ENCODE results near the gene MCM5.
"Not testable (repeated sequence)": the region's sequence is repeated elsewhere in the genome, so short reads cannot be mapped to it uniquely, and the experiment has no call there.

The MCM5 gene

GRCh38 chr22:35399678-35400500 is at the start of gene MCM5:
TSS of gene MCM5 (plus strand) at chr22:35400140. CDS start at chr22:35400439, 299 bp downstream.
- peak; percentile 99 for DNase-seq (ENCODE audit: low spot score)

GRCh38 chr22:35350539-35351503 is 49.1 kb upstream of the MCM5 start:
- peak; percentile 96 for DNase-seq (ENCODE audit: low spot score)

- DNase-seq (ENCODE audit: low spot score): peak; percentile 46
Measured at GRCh38 chr22:35352214-35353111, 47.5 kb upstream of the MCM5 start.

DNA sequence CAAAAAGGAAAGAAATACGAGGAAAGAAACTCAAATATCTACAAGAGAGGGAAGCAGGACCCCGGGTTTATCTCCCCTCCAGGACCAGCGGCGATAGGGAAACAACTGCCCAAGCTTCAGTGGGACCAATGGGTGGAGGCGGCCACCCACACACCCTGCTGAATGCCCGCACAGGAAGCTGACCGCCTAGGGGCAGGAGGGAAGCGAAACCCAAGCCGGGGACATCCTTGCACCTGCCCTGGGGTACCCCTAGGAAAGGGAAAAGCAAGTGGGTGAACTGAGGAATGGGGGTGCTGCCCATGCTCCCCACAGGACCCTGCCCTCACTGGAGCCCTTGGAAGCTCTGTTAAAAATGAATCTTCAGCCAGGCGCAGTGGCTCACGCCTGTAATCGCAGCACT is 46.6 kb upstream of the MCM5 start:
- DNase-seq (ENCODE audit: low spot score): no peak

GRCh38 chr22:35354068-35354467 is 45.9 kb upstream of the MCM5 start:
- DNase-seq (ENCODE audit: low spot score): no peak

DNA sequence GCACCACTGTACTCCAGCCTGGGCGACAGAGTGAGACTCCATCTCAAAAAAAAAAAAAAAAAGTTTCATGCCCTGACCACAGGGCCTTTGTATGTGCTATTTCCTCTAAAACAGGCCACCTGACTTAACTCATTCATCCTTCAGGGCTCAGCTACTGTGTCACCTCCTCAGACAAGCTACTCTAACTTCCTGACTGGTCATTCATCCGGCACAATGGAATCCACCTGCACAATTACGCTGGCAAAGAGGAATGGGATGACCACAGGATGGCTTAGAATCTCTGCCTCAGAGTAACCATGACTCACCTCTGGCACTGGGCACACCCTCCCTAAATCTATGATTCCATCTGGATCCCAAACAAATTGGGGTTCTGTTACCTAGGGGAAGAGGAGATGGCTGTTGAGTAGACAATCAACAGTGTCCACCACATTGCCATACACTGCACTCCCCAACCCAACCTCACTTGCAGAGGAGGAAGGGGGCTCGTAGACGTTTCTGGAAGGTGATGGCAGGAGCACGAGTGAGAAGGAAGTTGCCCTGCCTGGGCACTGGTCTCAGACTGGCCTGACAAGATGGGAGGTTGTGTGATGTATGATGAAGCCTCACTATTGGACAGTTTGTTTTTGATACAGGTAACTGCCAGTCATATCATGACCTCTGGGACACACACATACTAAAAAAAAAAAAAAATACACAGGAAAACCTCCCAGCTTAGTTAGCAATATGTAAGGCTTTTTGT is 41.9 kb upstream of the MCM5 start:
- DNase-seq (ENCODE audit: low spot score): no peak

- no peak for DNase-seq (ENCODE audit: low spot score)
Measured at GRCh38 chr22:35359380-35360065, 40.4 kb upstream of the MCM5 start.

DNA sequence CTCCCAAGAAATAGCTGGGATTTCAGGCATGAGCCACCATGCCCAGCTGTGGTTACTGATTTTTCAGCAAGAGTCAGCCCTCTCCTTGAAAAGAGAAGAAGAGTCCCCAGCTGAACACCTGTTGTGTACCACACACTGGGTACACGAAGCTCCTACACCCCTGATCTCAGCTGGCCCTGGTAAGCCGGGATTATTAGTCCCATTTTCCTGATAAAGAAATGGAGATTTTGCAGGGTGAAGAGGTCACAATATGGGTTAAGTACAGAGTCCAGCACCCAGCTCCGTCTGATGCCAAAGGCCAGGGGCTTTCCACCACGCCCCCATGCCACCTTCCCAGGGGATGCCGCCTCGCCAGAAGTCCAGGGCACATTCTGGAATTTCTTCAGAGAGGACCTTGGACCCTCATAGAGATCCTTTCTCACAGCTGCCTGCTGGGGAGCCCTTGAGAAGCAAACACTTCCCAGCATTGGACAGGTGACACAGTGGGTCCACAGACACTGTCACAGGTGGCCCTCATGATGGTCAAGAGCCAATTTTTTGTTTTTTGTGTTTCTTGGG is 38.9 kb upstream of the MCM5 start:
- no peak for DNase-seq (ENCODE audit: low spot score)

GRCh38 chr22:35363566-35364086 is 36.3 kb upstream of the MCM5 start:
- DNase-seq (ENCODE audit: low spot score): no peak

DNA sequence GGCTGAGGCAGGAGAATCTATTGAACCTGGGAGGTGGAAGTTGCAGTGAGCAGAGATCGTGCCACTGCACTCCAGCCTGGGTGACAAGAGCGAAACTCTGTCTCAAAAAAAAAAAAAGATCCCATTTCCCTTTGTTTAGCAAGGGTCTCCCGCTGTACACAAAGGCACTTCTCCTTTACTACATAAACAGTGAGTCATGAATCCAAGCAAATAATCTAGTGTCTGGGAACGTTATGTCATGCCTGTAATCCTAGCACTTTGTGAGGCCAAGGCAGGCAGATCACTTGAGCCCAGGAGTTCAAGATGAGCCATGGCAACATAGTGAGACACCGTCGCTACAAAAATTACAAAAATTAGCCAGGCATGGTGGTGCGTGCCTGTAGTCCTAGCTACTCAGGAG is 35.7 kb upstream of the MCM5 start:
- not testable (repeated sequence) for DNase-seq (ENCODE audit: low spot score)

DNA sequence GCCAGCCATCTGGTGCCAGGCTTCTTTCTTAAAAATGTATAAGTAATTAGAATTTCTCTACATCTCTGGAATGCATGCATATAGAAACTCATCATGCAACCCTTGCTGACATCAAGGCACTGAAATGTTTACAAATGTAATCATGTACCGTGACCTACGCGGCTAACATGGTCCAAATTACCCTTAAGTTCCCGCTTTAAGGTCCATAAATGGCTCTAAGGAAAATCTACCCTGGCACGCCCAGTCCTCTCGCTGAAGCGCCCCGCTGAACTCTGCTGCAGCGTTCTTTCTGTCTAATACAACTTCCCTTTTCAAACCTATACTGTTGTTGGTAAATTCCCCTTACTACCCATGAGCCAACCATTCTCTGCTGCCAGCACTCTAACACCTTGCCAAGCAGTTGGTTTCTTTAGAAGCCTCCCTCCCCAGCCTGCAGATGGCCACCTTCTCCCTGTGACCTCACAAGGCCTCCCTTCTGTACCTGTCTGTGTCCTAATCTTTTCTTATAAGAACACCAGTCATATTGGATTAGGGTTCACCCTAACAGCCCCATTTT is 32.5 kb upstream of the MCM5 start:
- DNase-seq (ENCODE audit: low spot score): no peak

- no peak for DNase-seq (ENCODE audit: low spot score)
Measured at GRCh38 chr22:35368386-35368785, 31.6 kb upstream of the MCM5 start.

DNA sequence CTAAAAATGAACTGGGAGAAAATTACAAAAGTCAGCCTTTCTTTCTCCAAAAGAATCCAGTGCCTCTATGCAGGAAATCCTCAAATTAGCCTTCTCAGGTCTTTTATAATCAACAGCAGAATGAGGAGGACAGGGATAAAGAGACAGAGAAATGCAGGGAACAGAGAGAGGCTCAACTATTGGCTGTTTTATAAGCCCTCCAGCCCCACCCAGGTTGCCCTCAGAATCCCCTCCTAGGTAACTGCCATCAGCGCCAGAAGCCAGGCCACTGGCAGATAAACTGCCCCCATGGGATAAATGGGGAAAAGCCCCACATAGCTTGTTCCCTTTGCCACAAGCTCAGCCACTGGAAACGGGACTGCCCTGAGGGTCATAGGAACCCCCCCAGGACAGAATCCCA is 29.9 kb upstream of the MCM5 start:
- DNase-seq (ENCODE audit: low spot score): no peak

GRCh38 chr22:35373781-35374180 is 26.2 kb upstream of the MCM5 start:
- DNase-seq (ENCODE audit: low spot score): no peak

DNA sequence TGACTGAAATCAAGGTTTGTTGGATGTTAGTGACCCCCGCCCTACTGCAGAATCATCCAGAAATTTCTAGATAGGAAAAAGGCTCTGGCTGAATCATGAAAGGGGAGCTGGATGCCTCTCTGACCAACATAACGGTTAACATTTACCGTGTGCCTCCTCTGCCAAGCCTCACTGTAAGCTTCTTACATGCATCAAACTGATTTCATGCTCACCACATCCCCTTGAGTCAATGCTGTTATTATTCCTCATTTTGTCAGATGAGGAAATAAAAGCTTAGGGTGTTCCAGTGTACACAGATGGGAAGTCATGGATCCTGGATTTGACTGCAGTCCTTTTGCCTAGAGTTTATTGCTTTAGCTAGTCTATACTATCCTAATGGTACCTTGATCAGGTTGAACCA is 24.9 kb upstream of the MCM5 start:
- no peak for DNase-seq (ENCODE audit: low spot score)

DNA sequence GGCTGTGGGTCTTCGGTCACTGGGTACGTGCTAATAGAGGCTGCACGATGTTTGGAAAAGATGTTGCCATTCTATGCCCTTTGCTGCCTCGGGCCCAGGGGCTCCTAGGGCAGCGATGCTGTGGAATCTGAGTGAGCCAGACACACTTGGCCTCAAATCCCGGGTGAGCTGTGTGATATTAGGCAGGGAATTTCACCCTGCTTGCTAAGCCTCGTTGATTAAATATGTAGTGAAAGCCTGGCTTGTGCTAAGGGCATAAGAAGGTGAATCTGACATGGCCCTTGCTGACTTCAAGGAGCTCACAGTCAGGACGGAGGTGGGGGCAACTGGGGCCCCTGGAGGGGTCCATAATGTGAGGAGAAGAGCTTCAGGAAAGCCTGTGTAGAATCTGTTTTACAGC is 24.4 kb upstream of the MCM5 start:
- DNase-seq (ENCODE audit: low spot score): no peak

DNA sequence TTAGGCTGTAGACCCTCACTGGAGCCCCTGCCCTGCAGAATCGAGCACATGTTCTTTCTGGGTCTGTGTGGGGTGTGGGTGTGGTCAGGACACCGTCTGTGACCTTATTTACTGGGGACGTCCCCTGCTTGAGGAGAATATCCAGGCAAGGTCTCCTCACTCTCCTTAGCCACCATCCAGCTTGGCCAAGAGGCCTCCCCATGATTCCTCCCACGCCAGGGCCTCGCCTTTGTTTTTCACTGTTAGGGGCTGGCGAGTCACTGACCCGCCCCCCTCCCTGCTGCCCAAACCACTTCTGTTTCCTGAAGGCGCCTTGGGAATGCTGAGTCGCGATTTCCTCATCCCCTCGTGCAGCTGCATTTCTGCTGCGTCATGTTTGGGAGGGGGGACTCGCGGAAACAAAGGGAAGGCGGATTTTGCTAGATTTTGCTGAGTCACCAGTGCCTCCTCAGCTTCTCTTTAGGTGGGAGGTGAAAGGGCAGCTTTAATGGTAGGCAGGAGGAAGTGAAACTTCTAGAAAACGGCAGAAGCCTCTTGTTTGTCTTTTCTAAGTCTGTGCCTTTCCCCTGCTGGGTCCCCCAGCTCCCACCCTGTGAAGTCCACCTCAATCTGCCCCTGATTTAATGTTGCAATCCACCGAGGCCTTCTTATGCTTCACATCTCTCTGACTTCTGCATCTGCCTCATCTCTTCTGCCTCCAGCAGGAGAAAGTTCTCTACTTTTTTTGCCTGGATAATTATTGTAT is 23.0 kb upstream of the MCM5 start:
- peak; percentile 92 for DNase-seq (ENCODE audit: low spot score)

- DNase-seq (ENCODE audit: low spot score): no peak
Measured at GRCh38 chr22:35377735-35378134, 22.2 kb upstream of the MCM5 start.

- no peak for DNase-seq (ENCODE audit: low spot score)
Measured at GRCh38 chr22:35378621-35379020, 21.3 kb upstream of the MCM5 start.

Measured in AG08396 (cell line).